ENCODE measurements around the gene ANO10. TPM values are rescaled to one million over a fixed set of nuclear protein-coding genes. Genes with fewer than 3 reads are reported as not detected.
"Not testable (repeated sequence)": the region's sequence is repeated elsewhere in the genome, so short reads cannot be mapped to it uniquely, and the experiment has no call there.

The ANO10 gene
- total RNA-seq, 1 donor from 2014 or later = 32.0 TPM

DNA sequence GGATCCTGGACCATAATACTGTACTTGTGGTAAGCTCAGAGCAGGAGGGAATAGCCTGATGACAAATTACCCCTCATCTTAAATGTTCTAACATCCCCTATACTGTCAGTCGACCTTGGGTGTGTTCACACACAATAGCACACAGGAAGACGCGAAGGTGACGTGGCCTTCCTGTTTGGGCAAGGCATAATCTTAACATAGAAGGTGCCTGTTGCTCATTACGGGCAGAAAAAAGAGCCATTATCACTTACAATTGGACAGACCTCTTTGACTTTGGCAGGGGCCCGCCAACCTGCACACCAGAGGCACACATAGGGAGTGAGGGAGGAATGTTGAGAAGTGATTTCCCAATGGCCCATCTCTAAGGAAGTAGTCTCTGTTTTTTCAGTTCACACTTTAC lies 144.2 kb downstream of the ANO10 start:
- Mint-ChIP-seq H3K36me3 (ENCODE audit: low read depth) (no peaks in the 10 kb centered on the region), H3K4me1 (peaks cover 32% of the 10 kb centered on the region), H3K9me3 (no peaks in the 10 kb centered on the region), H3K27me3 (ENCODE audit: low read depth) (no peaks in the 10 kb centered on the region), H3K27ac (ENCODE audit: unreplicated experiment) (no peak overlapping the region), H3K4me3 (no peak overlapping the region)
- TF ChIP-seq, protein P1, sequence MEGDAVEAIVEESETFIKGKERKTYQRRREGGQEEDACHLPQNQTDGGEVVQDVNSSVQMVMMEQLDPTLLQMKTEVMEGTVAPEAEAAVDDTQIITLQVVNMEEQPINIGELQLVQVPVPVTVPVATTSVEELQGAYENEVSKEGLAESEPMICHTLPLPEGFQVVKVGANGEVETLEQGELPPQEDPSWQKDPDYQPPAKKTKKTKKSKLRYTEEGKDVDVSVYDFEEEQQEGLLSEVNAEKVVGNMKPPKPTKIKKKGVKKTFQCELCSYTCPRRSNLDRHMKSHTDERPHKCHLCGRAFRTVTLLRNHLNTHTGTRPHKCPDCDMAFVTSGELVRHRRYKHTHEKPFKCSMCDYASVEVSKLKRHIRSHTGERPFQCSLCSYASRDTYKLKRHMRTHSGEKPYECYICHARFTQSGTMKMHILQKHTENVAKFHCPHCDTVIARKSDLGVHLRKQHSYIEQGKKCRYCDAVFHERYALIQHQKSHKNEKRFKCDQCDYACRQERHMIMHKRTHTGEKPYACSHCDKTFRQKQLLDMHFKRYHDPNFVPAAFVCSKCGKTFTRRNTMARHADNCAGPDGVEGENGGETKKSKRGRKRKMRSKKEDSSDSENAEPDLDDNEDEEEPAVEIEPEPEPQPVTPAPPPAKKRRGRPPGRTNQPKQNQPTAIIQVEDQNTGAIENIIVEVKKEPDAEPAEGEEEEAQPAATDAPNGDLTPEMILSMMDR (conservative IDR thresholded peaks at IDR 0.05) = no peak
- DNase-seq (ENCODE audit: low read depth, low spot score) = no peak

DNA sequence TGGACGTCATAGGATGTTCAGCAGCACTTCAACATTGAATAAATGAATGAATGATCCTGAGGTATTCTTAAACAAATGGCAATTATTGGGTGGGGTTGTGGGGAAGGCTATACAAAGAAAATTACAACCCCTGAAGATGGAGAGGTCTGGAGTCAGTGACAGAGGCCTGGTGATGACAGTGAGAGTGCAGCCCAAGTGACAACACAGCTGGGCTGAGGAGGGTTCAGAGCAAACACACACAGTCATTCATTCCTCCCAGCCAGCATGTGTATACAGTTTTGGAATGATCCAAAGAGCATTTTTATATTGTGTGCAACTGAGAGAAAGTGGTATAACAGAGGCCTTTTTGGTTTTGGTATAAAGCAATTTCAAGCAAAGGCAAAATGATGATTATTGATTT lies 148.1 kb downstream of the ANO10 start:
- DNase-seq (ENCODE audit: low read depth, low spot score) = no peak
- H3K9me3 Mint-ChIP-seq = no peaks in the 10 kb centered on the region
- H3K4me3 Mint-ChIP-seq = no peak overlapping the region
- no peaks in the 10 kb centered on the region for H3K27me3 Mint-ChIP-seq (ENCODE audit: low read depth)
- TF ChIP-seq, protein P1 (conservative IDR thresholded peaks at IDR 0.05) = no peak
- no peaks in the 10 kb centered on the region for H3K36me3 Mint-ChIP-seq (ENCODE audit: low read depth)
- no peak overlapping the region for H3K27ac Mint-ChIP-seq (ENCODE audit: unreplicated experiment)
- H3K4me1 Mint-ChIP-seq = peaks cover 5% of the 10 kb centered on the region

DNA sequence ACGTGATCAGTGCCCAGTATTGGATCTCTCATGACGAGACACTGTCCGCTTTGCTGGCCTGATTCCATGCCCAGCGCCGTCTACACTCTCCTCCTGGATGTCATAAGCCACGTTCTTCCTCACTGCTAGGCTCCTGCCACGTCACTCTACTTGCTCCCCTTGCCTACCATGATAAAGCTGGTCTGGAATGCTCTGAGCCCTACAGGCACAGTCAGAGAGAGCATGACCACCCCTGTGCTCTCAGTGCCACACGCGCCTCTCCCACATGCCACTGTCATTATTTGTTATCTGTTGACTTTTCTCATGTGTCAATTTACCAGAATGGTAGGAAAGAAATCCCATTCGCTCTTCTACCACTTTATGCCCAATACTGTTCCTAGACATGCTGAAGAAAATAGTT lies 148.6 kb downstream of the ANO10 start:
- H3K4me3 Mint-ChIP-seq = no peak overlapping the region
- DNase-seq (ENCODE audit: low read depth, low spot score) = no peak
- H3K27me3 Mint-ChIP-seq (ENCODE audit: low read depth) = no peaks in the 10 kb centered on the region
- no peaks in the 10 kb centered on the region for H3K36me3 Mint-ChIP-seq (ENCODE audit: low read depth)
- no peak overlapping the region for H3K27ac Mint-ChIP-seq (ENCODE audit: unreplicated experiment)
- TF ChIP-seq, protein P1 (conservative IDR thresholded peaks at IDR 0.05) = no peak
- no peaks in the 10 kb centered on the region for H3K4me1 Mint-ChIP-seq
- no peaks in the 10 kb centered on the region for H3K9me3 Mint-ChIP-seq

DNA sequence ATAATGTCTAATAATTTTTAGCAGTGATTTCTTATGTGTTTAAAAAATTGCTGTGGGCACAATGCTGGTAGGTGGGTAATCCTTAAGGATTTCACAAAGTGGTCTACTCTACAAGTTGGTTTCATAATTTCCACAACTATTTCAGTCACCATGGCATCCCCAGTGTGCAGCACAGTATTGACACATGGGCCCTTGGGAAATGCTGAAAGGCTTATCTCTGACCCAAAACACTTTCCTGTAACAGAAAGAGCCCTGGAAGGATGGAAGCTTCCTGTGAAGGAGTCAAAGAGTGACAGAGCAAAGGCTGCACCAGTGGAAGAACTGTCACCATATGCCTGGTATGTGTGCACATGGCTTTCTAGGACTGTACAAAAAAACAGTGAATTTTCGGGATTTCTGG lies 153.7 kb downstream of the ANO10 start:
- Mint-ChIP-seq H3K27ac (ENCODE audit: unreplicated experiment) (no peak overlapping the region), H3K9me3 (peaks cover 9% of the 10 kb centered on the region), H3K4me3 (no peak overlapping the region), H3K36me3 (ENCODE audit: low read depth) (peaks cover 12% of the 10 kb centered on the region), H3K4me1 (no peaks in the 10 kb centered on the region), H3K27me3 (ENCODE audit: low read depth) (no peaks in the 10 kb centered on the region)
- no peak for DNase-seq (ENCODE audit: low read depth, low spot score)
- TF ChIP-seq, protein P1 (conservative IDR thresholded peaks at IDR 0.05) = no peak

DNA sequence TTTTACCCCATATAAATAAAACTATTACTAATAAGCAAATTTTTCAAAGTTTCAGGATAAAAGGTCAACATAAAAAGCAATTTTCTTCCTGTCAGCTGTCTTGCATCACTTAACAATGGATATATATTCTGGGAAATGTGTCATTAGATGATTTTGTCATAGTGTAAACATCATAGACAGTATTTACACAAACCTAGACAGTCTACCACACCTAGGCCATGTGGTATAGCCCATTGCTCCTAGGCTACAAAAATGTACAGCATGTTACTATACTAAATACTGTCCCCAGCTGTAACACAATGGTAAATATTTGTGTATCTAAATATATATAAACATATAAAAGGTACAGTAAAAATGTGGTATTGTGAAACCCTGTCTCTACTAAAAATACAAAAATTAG lies 156.7 kb downstream of the ANO10 start:
- no peak overlapping the region for H3K4me3 Mint-ChIP-seq
- peaks cover 16% of the 10 kb centered on the region for H3K9me3 Mint-ChIP-seq
- no peaks in the 10 kb centered on the region for H3K4me1 Mint-ChIP-seq

DNA sequence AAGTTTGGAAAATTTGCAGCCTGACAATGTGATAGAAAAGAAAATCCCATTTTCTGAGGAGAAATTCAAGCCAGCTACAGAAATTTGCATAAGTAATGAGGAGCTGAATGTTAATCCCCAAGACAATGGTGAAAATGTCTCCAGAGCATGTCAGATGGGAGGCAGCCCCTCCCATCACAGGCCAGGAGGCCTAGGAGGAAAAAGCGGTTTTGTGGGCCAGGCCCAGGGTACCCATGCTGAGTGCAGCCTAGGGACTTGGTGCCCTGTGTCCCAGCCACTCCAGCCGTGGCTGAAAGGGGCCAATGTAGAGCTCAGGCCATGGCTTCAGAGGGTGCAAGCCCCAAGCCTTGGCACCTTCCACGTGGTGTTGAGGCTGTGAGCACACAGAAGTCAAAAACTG lies 159.2 kb downstream of the ANO10 start:
- not testable (repeated sequence) for H3K4me3 Mint-ChIP-seq; DNase-seq (ENCODE audit: low read depth, low spot score); H3K4me1 Mint-ChIP-seq; H3K27me3 Mint-ChIP-seq (ENCODE audit: low read depth); H3K27ac Mint-ChIP-seq (ENCODE audit: unreplicated experiment)
- H3K9me3 Mint-ChIP-seq = peaks cover 16% of the 10 kb centered on the region
- peaks cover 27% of the 10 kb centered on the region for H3K36me3 Mint-ChIP-seq (ENCODE audit: low read depth)

More for the DNA sequence above, 156.7 kb downstream of the ANO10 start:
- Mint-ChIP-seq H3K27ac (ENCODE audit: unreplicated experiment) (no peak overlapping the region), H3K36me3 (ENCODE audit: low read depth) (peaks cover 27% of the 10 kb centered on the region), H3K27me3 (ENCODE audit: low read depth) (no peaks in the 10 kb centered on the region)
- DNase-seq (ENCODE audit: low read depth, low spot score) = no peak
- TF ChIP-seq, protein P1 (conservative IDR thresholded peaks at IDR 0.05) = no peak
